ENCODE measurements around the gene NPAS2.

Gene NPAS2

GRCh38 chr2:100821255-100821910, 1.4 kb downstream of the NPAS2 start:
- no peak for DNase-seq (ENCODE audit: low read depth)

GRCh38 chr2:100821911-100822265, 1.9 kb downstream of the NPAS2 start:
- no peak for DNase-seq (ENCODE audit: low read depth)

GRCh38 chr2:100822587-100823248, 2.8 kb downstream of the NPAS2 start:
- DNase-seq (ENCODE audit: low read depth), result no peak

- no peak for DNase-seq (ENCODE audit: low read depth)
Observed at GRCh38 chr2:100823665-100824438, 3.9 kb downstream of the NPAS2 start.

- DNase-seq (ENCODE audit: low read depth), result no peak
Observed at GRCh38 chr2:100824842-100825241, 4.9 kb downstream of the NPAS2 start.

- DNase-seq (ENCODE audit: low read depth), result no peak
Observed at GRCh38 chr2:100826494-100826893, 6.6 kb downstream of the NPAS2 start.

- no peak for DNase-seq (ENCODE audit: low read depth)
Observed at GRCh38 chr2:100831158-100831750, 11.3 kb downstream of the NPAS2 start.

GRCh38 chr2:100831831-100832230, 11.9 kb downstream of the NPAS2 start:
- DNase-seq (ENCODE audit: low read depth), result no peak

- no peak for DNase-seq (ENCODE audit: low read depth)
Observed at GRCh38 chr2:100832885-100833284, 12.9 kb downstream of the NPAS2 start.

- no peak for DNase-seq (ENCODE audit: low read depth)
Observed at GRCh38 chr2:100833331-100833730, 13.4 kb downstream of the NPAS2 start.

GRCh38 chr2:100834221-100834620, 14.3 kb downstream of the NPAS2 start:
- no peak for DNase-seq (ENCODE audit: low read depth)

- DNase-seq (ENCODE audit: low read depth), result no peak
Observed at GRCh38 chr2:100835006-100835659, 15.2 kb downstream of the NPAS2 start.

- DNase-seq (ENCODE audit: low read depth), result no peak
Observed at GRCh38 chr2:100840519-100840918, 20.6 kb downstream of the NPAS2 start.

GRCh38 chr2:100842241-100842922, 22.4 kb downstream of the NPAS2 start:
- no peak for DNase-seq (ENCODE audit: low read depth)

- DNase-seq (ENCODE audit: low read depth), result no peak
Observed at GRCh38 chr2:100844514-100844913, 24.6 kb downstream of the NPAS2 start.

GRCh38 chr2:100845141-100845991, 25.4 kb downstream of the NPAS2 start:
- no peak for DNase-seq (ENCODE audit: low read depth)

GRCh38 chr2:100846716-100847115, 26.8 kb downstream of the NPAS2 start:
- DNase-seq (ENCODE audit: low read depth), result no peak

GRCh38 chr2:100852447-100852846, 32.5 kb downstream of the NPAS2 start:
- no peak for DNase-seq (ENCODE audit: low read depth)

- DNase-seq (ENCODE audit: low read depth), result no peak
Observed at GRCh38 chr2:100852999-100853908, 33.3 kb downstream of the NPAS2 start.
